ENCODE data around the gene MAP3K2.

Gene MAP3K2

DNA sequence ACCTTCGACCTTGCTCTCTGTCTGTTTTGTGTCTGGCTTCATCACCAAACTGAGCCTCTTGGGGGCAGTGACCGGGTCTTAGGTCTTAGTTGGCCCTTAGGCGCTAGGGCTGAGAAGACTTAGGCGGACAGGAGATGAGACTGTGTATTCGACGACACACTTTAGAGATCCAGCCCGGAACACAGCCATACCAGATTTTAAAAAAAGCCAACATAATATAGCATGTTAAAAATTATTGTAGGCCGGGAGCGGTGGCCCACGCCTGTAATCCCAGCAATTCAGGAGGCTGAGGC lies 21.0 kb upstream of the MAP3K2 start:
- Histone ChIP-seq H3K4me1 (ENCODE audit: control insufficient read depth, insufficient read depth, low read length) (peaks cover 3% of the 10 kb centered on the region), H3K4me3 (ENCODE audit: low read length) (no peak overlapping the region), H3K27ac (ENCODE audit: low read depth, low read length) (peak overlapping the region; percentile 83), H3K27me3 (ENCODE audit: control insufficient read depth, insufficient read depth, low read length) (no peaks in the 10 kb centered on the region), H3K9ac (ENCODE audit: low read length) (no peak overlapping the region), H3K36me3 (ENCODE audit: control insufficient read depth, insufficient read depth, low read length) (no peaks in the 10 kb centered on the region)

DNA sequence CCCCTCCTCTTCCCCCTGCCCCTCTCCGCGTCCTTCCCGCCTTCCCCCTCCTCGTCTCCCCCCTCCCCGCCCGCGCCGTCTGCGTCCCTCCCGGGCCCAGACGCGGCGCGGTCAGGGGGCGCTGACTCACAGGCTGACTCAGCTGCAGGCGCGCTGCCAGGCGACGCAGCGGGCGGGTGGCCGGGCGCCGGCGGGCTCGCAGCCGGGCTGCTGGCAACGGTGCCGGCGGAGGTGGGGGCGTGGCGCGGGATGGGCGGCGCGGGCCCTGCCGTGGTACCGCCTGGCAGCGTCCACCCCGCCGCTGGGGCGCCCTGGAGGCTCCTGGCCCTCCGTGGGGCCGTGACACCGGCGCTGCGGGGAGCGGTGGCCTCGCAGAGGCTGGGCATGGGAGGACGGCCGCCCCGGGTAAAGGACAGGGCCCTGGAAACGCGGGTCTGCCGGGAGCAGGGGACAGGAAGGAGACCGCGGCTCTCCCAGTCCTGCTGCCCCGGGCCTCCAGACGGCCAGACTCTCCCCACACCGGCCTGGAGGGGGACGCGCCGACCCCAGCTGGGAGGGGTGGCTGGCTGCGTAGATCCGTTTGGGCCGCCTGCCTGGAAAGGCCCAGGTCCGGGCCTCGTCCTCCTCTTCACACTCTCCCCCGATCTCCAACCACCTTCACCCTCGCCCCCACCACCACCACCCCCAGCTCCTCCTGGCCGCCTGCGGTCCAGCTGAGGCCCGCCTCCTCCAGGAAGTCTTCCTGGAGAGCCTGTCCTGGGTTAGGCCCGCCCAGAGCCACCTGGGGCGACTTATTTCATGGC lies 20.4 kb upstream of the MAP3K2 start:
- Histone ChIP-seq H3K9ac (ENCODE audit: low read length) (peak overlapping the region; percentile 50), H3K4me1 (ENCODE audit: control insufficient read depth, insufficient read depth, low read length) (peaks cover 3% of the 10 kb centered on the region), H3K36me3 (ENCODE audit: control insufficient read depth, insufficient read depth, low read length) (no peaks in the 10 kb centered on the region), H3K27me3 (ENCODE audit: control insufficient read depth, insufficient read depth, low read length) (no peaks in the 10 kb centered on the region), H3K4me3 (ENCODE audit: low read length) (peak overlapping the region; percentile 61), H3K27ac (ENCODE audit: low read depth, low read length) (peak overlapping the region; percentile 83)

DNA sequence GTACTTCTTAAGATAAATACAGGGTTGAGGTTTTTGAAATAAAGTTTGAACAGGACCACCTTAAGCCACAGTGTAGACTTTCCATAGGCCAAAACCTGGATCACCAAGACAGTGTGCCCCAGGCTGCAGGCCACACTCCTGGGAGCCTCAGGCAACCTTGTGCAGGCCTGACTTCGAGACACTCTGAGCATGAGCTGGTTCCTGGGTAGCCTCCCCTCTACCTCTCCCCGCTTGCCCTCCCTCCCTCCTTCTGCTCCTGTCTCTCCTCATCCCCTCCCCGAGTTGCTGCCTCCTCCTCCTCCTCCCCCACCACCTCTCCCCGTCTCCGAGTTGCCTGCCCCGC lies 19.9 kb upstream of the MAP3K2 start:
- H3K4me3 ChIP-seq (ENCODE audit: low read length): peak overlapping the region; percentile 62
- peak overlapping the region; percentile 64 for H3K9ac ChIP-seq (ENCODE audit: low read length)
- no peaks in the 10 kb centered on the region for H3K27me3 ChIP-seq (ENCODE audit: control insufficient read depth, insufficient read depth, low read length)
- H3K27ac ChIP-seq (ENCODE audit: low read depth, low read length): peak overlapping the region; percentile 72
- no peaks in the 10 kb centered on the region for H3K36me3 ChIP-seq (ENCODE audit: control insufficient read depth, insufficient read depth, low read length)
- H3K4me1 ChIP-seq (ENCODE audit: control insufficient read depth, insufficient read depth, low read length): peaks cover 3% of the 10 kb centered on the region

DNA sequence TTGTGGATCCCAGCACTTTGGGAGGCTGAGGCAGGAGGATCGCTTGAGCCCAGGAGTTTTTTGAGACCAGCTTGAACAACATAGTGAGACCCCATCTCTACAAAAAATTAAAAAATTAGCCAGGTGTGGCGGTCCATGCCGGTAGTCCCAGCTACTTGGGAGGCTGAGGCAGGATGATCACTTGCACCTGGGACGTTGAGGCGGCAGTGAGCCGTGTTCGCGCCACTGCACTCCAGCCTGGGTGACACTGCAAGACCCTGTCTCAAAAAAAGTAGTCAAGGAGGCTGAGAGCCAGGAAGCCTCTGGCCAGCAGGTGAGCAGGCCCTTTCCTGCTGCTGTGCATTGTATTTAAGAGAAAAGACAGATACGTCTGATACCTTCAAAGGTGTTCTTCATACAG lies 19.3 kb upstream of the MAP3K2 start:
- Histone ChIP-seq H3K4me3 (ENCODE audit: low read length) (no peak overlapping the region), H3K4me1 (ENCODE audit: control insufficient read depth, insufficient read depth, low read length) (peaks cover 3% of the 10 kb centered on the region), H3K36me3 (ENCODE audit: control insufficient read depth, insufficient read depth, low read length) (no peaks in the 10 kb centered on the region), H3K27me3 (ENCODE audit: control insufficient read depth, insufficient read depth, low read length) (no peaks in the 10 kb centered on the region), H3K9ac (ENCODE audit: low read length) (no peak overlapping the region), H3K27ac (ENCODE audit: low read depth, low read length) (no peak overlapping the region)

DNA sequence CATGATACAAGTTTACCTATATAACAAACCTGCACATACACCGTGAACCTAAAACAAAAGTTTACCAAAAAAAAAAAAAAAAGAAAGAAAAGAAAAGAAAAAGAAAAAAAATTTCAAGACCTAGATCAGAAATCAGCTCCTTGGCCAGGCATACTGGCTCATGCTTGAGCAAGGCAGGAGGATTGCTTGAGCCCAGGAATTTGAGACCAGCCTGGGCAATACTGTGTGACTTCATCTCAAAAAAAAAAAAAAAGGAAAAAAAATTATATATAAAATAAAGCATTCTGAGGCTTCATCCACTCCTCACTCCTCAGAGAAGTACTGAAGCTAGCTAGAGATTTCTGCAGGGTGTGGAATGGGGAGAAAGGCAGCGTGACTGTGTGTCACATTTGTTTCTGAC lies 18.7 kb upstream of the MAP3K2 start:
- Histone ChIP-seq H3K27ac (ENCODE audit: low read depth, low read length) (no peak overlapping the region), H3K9ac (ENCODE audit: low read length) (no peak overlapping the region), H3K4me1 (ENCODE audit: control insufficient read depth, insufficient read depth, low read length) (peaks cover 3% of the 10 kb centered on the region), H3K36me3 (ENCODE audit: control insufficient read depth, insufficient read depth, low read length) (no peaks in the 10 kb centered on the region), H3K4me3 (ENCODE audit: low read length) (no peak overlapping the region), H3K27me3 (ENCODE audit: control insufficient read depth, insufficient read depth, low read length) (no peaks in the 10 kb centered on the region)

DNA sequence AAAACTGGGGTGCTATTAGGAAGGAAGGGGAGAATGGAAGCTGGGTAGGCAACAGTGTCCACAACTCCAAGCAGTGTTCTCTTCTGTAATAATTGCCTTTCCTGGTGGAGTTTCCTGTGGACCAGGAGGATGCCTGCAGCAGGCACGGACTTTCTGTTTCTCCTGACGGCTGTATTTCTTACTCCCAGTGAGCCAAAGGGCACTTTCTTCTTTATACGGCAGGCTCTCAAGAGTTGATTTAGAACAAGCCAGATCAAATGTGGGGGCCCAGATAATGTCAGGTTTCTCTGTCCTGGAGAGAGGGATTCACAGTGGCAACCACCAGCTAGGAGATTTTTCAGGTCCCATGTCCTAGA lies 17.5 kb upstream of the MAP3K2 start:
- H3K4me1 ChIP-seq (ENCODE audit: control insufficient read depth, insufficient read depth, low read length): peaks cover 8% of the 10 kb centered on the region
- no peak overlapping the region for H3K27ac ChIP-seq (ENCODE audit: low read depth, low read length)
- H3K4me3 ChIP-seq (ENCODE audit: low read length): no peak overlapping the region
- no peak overlapping the region for H3K9ac ChIP-seq (ENCODE audit: low read length)
- no peaks in the 10 kb centered on the region for H3K36me3 ChIP-seq (ENCODE audit: control insufficient read depth, insufficient read depth, low read length)
- no peaks in the 10 kb centered on the region for H3K27me3 ChIP-seq (ENCODE audit: control insufficient read depth, insufficient read depth, low read length)

DNA sequence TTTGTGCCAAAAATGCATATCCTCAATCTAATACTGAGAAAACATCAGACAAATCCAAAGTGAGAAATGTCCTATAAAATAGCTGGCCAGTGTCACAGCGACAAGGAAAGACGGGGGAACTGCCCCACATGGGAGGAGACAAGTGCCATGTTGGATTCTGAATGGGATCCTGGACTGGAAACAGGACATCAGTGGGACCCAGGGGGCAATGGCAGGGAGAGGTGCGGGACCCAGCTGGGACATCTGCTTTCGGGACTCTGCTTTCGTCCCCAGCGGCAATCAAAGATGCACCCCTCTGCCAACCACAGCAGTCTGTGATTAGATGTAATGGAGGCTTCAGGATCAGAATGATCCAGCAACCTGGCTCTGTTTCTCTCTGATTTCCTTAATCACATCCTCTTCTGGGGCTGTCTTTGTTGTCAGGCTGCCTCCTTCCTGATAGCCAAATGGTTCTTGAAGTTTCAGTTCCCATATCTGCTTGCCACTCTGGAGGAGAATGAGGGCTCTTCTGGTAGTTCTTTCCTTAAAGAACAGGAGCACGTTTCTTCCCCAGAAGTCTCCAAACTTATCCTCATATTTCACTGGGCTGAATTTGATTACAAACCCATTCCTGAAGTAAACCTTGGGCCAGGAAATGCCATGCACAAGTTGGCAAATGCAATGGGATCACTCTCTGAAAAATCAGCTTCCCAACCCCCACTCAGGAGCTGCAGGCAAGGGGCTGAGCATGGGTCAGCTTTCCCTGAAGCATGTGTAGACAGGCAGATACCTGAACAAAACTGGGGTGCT lies 16.9 kb upstream of the MAP3K2 start:
- no peak overlapping the region for H3K4me3 ChIP-seq (ENCODE audit: low read length)
- peaks cover 8% of the 10 kb centered on the region for H3K4me1 ChIP-seq (ENCODE audit: control insufficient read depth, insufficient read depth, low read length)
- H3K27ac ChIP-seq (ENCODE audit: low read depth, low read length): no peak overlapping the region
- no peaks in the 10 kb centered on the region for H3K27me3 ChIP-seq (ENCODE audit: control insufficient read depth, insufficient read depth, low read length)
- no peaks in the 10 kb centered on the region for H3K36me3 ChIP-seq (ENCODE audit: control insufficient read depth, insufficient read depth, low read length)
- no peak overlapping the region for H3K9ac ChIP-seq (ENCODE audit: low read length)

DNA sequence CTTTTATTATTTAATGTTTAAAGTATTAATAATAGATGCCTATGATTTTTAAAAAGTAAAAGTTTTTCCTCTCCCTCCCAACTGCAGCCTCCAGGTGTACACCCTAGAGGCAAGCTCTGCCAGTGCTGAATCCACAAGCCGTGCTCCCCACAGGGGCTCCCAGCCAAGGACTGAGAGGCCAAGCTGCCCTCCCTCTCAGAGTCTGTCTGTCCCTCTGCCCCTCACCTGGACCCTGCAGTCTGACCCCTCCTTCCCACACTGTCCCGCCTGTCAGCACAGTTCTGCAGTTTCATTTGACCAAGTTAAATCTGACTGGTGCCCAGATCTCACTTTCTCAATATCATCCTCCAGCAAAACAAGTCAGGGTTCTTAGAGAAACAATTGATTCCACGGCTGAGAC lies 15.7 kb upstream of the MAP3K2 start:
- H3K27ac ChIP-seq (ENCODE audit: low read depth, low read length): no peak overlapping the region
- H3K36me3 ChIP-seq (ENCODE audit: control insufficient read depth, insufficient read depth, low read length): no peaks in the 10 kb centered on the region
- H3K27me3 ChIP-seq (ENCODE audit: control insufficient read depth, insufficient read depth, low read length): no peaks in the 10 kb centered on the region
- H3K9ac ChIP-seq (ENCODE audit: low read length): no peak overlapping the region
- peaks cover 8% of the 10 kb centered on the region for H3K4me1 ChIP-seq (ENCODE audit: control insufficient read depth, insufficient read depth, low read length)
- no peak overlapping the region for H3K4me3 ChIP-seq (ENCODE audit: low read length)

DNA sequence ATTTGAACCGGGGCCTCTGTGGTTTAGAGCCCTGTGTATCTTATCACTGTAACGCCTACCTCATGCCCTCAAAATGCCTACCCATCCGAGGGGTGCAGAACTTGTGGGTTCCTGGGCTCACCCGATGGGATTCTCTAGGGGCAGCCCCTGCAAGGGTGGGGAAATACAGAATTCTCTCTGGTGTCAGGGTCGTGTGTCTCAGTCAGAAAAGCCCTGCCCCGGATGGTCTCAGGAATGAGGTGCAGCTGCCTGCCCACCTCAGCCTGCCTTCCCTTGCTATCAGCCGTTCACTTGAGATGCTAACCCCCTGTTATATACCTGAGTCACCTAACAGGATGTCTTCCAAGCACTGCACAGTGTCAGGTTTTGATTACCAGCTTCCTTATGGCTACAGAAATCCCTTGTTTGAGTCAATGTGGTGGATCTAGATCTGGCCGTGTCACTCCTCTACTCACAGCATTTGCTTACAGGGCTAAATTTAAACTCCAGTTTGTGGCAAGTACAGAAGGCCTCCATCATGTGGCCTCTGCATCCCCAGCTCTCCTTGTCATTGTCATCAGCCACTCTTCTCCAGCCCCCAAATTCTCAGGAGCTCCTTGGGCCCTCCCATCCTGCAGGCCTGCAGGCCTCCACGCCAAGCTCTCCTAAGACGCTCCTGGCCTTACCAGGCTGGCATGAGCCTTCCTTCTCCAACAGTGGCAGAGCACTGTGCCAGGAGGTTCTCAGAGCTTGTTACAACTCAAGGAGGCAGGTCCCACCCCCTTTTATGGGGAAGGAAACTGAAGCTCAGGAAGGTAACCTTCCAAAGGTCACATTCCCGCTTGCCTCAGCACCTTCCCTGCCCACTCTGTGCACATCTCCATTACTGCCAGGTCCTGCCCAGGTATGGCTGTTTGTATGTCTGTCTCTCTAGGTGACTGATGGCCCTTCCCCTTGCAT lies 14.3 kb upstream of the MAP3K2 start:
- no peaks in the 10 kb centered on the region for H3K27me3 ChIP-seq (ENCODE audit: control insufficient read depth, insufficient read depth, low read length)
- no peak overlapping the region for H3K4me3 ChIP-seq (ENCODE audit: low read length)
- no peak overlapping the region for H3K27ac ChIP-seq (ENCODE audit: low read depth, low read length)
- peaks cover 8% of the 10 kb centered on the region for H3K4me1 ChIP-seq (ENCODE audit: control insufficient read depth, insufficient read depth, low read length)
- H3K36me3 ChIP-seq (ENCODE audit: control insufficient read depth, insufficient read depth, low read length): no peaks in the 10 kb centered on the region
- no peak overlapping the region for H3K9ac ChIP-seq (ENCODE audit: low read length)

DNA sequence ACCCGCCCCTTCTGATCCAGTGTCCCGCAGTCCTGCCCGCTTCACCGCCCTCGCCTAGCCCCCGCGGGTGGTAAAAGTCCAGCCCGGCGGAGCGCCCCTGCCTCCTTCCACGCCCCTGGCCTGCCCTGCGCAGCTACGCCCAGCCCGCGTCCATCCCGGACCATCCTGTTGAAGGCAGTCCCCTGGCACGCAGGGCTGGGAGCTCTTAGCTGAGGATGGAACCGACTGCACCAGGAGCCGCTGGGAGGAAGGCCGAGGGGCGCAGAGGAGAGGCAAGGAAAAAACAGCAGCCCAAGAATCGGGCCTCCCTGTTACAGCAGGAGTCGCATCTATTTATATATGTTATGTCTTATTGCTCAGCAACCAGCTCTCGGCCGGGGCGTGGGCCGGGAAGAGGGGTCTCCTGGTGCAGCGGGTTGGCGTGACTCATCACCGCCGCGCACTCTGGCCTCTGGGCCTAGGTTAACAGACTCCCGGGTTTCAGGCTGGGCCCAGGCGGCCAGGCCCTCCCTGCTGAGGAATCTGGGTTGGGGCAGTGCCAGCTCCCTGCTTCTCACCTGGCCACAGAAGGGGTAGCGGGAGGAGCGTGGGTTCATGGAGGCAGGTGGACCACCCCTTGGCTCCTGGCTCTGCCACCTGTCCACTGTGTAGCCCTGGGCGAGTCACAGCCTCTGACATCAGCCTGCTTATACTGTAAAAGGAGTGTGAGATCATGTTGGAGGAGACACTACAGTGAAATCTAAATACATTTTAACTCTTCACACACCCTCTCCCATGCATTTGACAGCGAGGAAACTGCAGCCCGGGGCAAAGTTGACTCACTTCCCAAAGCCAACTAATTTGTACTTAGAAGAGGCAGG lies 13.4 kb upstream of the MAP3K2 start:
- peaks cover 8% of the 10 kb centered on the region for H3K4me1 ChIP-seq (ENCODE audit: control insufficient read depth, insufficient read depth, low read length)
- peak overlapping the region; percentile 46 for H3K4me3 ChIP-seq (ENCODE audit: low read length)
- no peak overlapping the region for H3K27ac ChIP-seq (ENCODE audit: low read depth, low read length)
- H3K27me3 ChIP-seq (ENCODE audit: control insufficient read depth, insufficient read depth, low read length): no peaks in the 10 kb centered on the region
- H3K36me3 ChIP-seq (ENCODE audit: control insufficient read depth, insufficient read depth, low read length): no peaks in the 10 kb centered on the region
- no peak overlapping the region for H3K9ac ChIP-seq (ENCODE audit: low read length)

DNA sequence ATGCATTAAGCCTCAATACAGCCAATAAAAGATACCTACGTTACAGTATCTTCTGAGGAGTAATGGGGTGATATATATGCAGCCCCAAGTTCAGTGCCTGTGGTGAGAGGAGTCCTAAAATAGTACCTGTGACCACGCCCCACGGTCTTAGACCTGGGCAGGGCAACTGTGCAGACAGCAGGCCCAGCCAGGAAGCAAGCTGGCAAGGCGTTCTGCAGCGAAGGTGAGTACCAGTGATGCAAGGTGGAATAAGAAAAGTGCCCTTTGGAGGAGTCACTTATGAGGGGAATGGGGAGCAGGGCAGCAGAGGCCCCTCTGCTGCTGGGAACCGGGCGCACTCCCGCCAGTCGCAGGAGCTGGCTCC lies 12.7 kb upstream of the MAP3K2 start:
- Histone ChIP-seq H3K27me3 (ENCODE audit: control insufficient read depth, insufficient read depth, low read length) (no peaks in the 10 kb centered on the region), H3K27ac (ENCODE audit: low read depth, low read length) (no peak overlapping the region), H3K9ac (ENCODE audit: low read length) (no peak overlapping the region), H3K4me3 (ENCODE audit: low read length) (peak overlapping the region; percentile 46), H3K36me3 (ENCODE audit: control insufficient read depth, insufficient read depth, low read length) (no peaks in the 10 kb centered on the region), H3K4me1 (ENCODE audit: control insufficient read depth, insufficient read depth, low read length) (peaks cover 8% of the 10 kb centered on the region)

DNA sequence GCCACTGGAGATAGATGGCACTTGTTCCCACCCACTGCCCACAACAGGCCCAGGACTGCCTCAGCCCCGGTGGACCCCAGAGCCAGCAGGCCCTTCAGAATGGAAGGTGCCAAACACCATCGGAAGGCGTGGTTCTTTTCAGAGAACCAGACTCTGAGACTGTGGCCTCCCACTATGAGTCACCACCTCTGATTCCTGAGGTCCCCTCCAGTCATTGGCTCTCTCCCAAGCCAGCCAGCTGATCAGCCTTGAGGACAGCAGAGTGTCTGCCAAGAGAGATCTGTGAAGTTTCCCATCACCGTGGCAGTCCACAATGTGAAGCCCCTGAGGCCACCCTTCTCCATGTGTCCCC lies 10.4 kb upstream of the MAP3K2 start:
- Histone ChIP-seq H3K27me3 (ENCODE audit: control insufficient read depth, insufficient read depth, low read length) (no peaks in the 10 kb centered on the region), H3K4me3 (ENCODE audit: low read length) (no peak overlapping the region), H3K4me1 (ENCODE audit: control insufficient read depth, insufficient read depth, low read length) (peaks cover 8% of the 10 kb centered on the region), H3K36me3 (ENCODE audit: control insufficient read depth, insufficient read depth, low read length) (no peaks in the 10 kb centered on the region), H3K9ac (ENCODE audit: low read length) (no peak overlapping the region), H3K27ac (ENCODE audit: low read depth, low read length) (no peak overlapping the region)

Measured in rectal smooth muscle tissue (tissue), 1 donor.